Uterus (tissue), 4 donors: Measurements from ENCODE around the gene WDR36. TPM values are rescaled to one million over a fixed set of nuclear protein-coding genes. Genes with fewer than 3 reads are reported as not detected.

Source experiments
- DNase-seq, 2 donors: peaks; one replicate each; pipeline ENCODE4 v3.0.0-alpha.2; 2019 to 2020
- H3K27ac ChIP-seq, 2 donors: fragments of 200-600 bp; sonication (generic); 1 replicate in 1 of 2; 2 replicates in 1 of 2; pipeline ENCODE4 v1.5.1; 2016 to 2018
- H3K27me3 ChIP-seq, 2 donors: fragments of 200-600 bp; sonication (generic); one replicate each; pipeline ENCODE4 v1.5.1; 2018 to 2019; ENCODE audit warnings: control low read depth in 1 of 2
- H3K36me3 ChIP-seq, 2 donors: fragments of 200-600 bp; sonication (generic); one replicate each; pipeline ENCODE4 v1.5.1; 2019; ENCODE audit warnings: control low read depth in 1 of 2
- H3K4me1 ChIP-seq, 2 donors: fragments of 200-600 bp; sonication (generic); one replicate each; pipeline ENCODE4 v1.5.1; 2018 to 2019; ENCODE audit warnings: control low read depth in 1 of 2
- H3K4me3 ChIP-seq, 2 donors: fragments of 200-600 bp; sonication (generic); 1 replicate in 1 of 2; 2 replicates in 1 of 2; pipeline ENCODE4 v1.5.1; 2018 to 2019; ENCODE audit warnings: mild to moderate bottlenecking in 1 of 2
- H3K9me3 ChIP-seq, 2 donors: fragments of 200-600 bp; sonication (generic); one replicate each; pipeline ENCODE4 v1.5.1; 2019; ENCODE audit warnings: control low read depth in 1 of 2
- POLR2A ChIP-seq, 2 donors: fragments of 450-650 bp; IDR thresholded peaks; one replicate each; pipeline ENCODE4 v1.6.1; 2016; ENCODE audit warnings: antibody characterized with exemption in 2 of 2, mild to moderate bottlenecking in 1 of 2, moderate library complexity in 1 of 2
- intact Hi-C: fragments of 100-400 bp; cut with DNase I; formaldehyde crosslinking; loops from one replicate; pipeline ENCODE4 v1.15.1; 2023; ENCODE audit warnings: low total_unique reads
- total RNA-seq, 4 donors: library from RNA; depleted of rRNA in 3 of 4; stranded (reverse); fragments of >200 nt in 3 of 4; gene quantifications; one replicate each; pipeline versions ENCODE4 v1.1.0 to v1.2.4, GENCODE V29; 2014 to 2023
- TF ChIP-seq, protein P1 (sequence below), 4 experiments: fragments of 200-600 bp in 2 of 4; fragments of 450-650 bp in 2 of 4; sonication (generic) in 2 of 4; IDR thresholded peaks; one replicate each; pipeline ENCODE4 v1.5.1; 2016 to 2019; ENCODE audit warnings: antibody characterized with exemption in 4 of 4, mild to moderate bottlenecking in 2 of 4, moderate library complexity in 1 of 4
- donor health status: DM: yes; HTN: yes; CAD: no.

Gene WDR36
- total RNA-seq, 4 donors from 2014 or later: 20.0 to 97.1 (median 29.4) TPM

DNA sequence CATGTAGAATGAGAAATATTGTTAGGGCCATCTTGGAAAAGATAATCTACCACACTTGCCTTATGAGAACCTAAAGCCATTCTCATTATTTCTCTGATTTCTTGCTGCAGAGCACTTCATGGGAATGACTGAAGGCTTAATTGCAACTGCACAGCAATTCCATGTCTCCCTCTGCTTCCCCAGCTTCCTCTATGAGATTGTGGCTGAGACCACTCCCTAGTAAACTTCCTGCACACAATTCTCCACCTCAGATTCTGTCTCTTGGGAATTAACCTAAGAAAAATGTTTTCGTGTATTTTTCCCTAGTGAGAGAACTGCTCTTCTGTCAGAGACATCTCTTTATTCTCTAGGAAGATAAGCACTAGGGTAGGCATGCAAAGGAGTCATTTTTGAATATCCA is 76.5 kb downstream of the WDR36 start:
- TF ChIP-seq, protein P1, sequence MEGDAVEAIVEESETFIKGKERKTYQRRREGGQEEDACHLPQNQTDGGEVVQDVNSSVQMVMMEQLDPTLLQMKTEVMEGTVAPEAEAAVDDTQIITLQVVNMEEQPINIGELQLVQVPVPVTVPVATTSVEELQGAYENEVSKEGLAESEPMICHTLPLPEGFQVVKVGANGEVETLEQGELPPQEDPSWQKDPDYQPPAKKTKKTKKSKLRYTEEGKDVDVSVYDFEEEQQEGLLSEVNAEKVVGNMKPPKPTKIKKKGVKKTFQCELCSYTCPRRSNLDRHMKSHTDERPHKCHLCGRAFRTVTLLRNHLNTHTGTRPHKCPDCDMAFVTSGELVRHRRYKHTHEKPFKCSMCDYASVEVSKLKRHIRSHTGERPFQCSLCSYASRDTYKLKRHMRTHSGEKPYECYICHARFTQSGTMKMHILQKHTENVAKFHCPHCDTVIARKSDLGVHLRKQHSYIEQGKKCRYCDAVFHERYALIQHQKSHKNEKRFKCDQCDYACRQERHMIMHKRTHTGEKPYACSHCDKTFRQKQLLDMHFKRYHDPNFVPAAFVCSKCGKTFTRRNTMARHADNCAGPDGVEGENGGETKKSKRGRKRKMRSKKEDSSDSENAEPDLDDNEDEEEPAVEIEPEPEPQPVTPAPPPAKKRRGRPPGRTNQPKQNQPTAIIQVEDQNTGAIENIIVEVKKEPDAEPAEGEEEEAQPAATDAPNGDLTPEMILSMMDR (IDR thresholded peaks at IDR 0.05): no peak
- TF ChIP-seq POLR2A (IDR thresholded peaks at IDR 0.05): no peak
- intact Hi-C loops: no loop called here
- no peaks in the 10 kb centered on the region for H3K36me3 ChIP-seq
- H3K4me3 ChIP-seq: no peak overlapping the region
- H3K4me1 ChIP-seq: no peaks in the 10 kb centered on the region
- no peaks in the 10 kb centered on the region for H3K27me3 ChIP-seq
- no peaks in the 10 kb centered on the region for H3K9me3 ChIP-seq
- DNase-seq: no peak
- H3K27ac ChIP-seq: no peak overlapping the region

DNA sequence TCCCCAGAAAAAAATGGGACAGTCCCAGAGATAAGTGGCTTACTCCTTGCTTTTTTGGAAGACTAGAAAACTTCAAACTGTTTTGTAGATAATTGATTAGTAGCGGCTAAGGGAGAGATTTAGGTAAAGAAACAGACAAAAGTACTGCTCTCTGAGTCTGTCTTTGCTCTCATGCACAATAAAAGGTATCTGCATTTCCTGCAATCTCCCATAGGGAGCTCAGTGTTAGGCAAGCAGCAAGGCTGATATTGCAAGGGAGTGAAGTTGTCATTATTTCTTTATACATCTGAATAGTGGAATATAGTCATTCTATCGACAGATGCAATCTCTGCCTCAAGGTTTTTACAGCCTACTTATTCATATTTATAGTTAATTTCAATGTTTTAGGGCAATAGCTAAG is 77.1 kb downstream of the WDR36 start:
- TF ChIP-seq, protein P1 (IDR thresholded peaks at IDR 0.05): no peak
- no peaks in the 10 kb centered on the region for H3K36me3 ChIP-seq
- no peaks in the 10 kb centered on the region for H3K4me1 ChIP-seq
- no peaks in the 10 kb centered on the region for H3K27me3 ChIP-seq
- intact Hi-C loops: no loop called here
- H3K27ac ChIP-seq: no peak overlapping the region
- no peaks in the 10 kb centered on the region for H3K9me3 ChIP-seq
- no peak overlapping the region for H3K4me3 ChIP-seq
- no peak for DNase-seq

DNA sequence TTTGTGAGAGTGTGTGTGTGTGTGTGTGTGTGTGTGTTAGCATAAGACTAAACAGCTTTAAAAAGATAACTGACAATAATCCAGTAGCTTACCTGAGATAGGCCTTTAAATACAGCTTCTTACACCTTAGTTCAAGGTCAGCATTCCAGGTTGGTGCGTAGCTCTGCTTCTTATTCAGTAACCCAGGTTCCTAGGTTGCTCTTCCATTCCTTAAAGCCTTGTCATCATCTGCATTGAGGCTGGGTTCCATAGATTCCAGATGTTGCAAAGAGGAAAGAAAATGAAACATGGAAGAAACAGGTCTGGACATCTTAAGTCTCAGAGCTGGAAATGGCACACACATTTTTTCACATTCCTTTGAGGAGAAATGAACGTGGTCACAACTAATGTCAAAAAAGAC is 78.1 kb downstream of the WDR36 start:
- H3K27ac ChIP-seq: no peak overlapping the region
- TF ChIP-seq POLR2A (IDR thresholded peaks at IDR 0.05): no peak
- TF ChIP-seq, protein P1 (IDR thresholded peaks at IDR 0.05): no peak
- no peak overlapping the region for H3K4me3 ChIP-seq
- no peaks in the 10 kb centered on the region for H3K36me3 ChIP-seq
- no peaks in the 10 kb centered on the region for H3K9me3 ChIP-seq
- DNase-seq: no peak
- H3K4me1 ChIP-seq: no peaks in the 10 kb centered on the region
- no peaks in the 10 kb centered on the region for H3K27me3 ChIP-seq
- intact Hi-C loops: no loop called here

DNA sequence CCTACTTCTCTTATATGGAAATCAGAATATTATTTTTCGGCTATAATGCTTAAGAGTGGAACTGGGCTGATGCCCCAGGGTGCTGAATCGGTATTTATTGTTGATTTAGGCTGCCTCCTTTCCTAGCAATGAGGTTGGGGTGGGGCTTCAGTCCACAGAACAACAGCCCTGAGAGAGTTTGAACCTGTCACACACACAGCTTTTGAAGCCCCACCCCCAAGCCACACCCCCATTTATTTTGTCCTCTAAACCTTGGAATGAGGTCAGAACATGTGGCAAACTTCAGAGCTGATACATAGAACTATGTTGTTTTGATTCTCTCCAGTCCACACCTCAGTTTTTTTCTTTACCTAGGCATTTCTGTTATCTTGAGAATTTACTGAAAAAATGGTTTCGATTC is 80.4 kb downstream of the WDR36 start:
- H3K36me3 ChIP-seq: no peaks in the 10 kb centered on the region
- intact Hi-C loops: no loop called here
- DNase-seq: no peak
- no peak overlapping the region for H3K4me3 ChIP-seq
- TF ChIP-seq POLR2A (IDR thresholded peaks at IDR 0.05): no peak
- TF ChIP-seq, protein P1 (IDR thresholded peaks at IDR 0.05): no peak
- no peak overlapping the region for H3K27ac ChIP-seq
- no peaks in the 10 kb centered on the region for H3K9me3 ChIP-seq
- no peaks in the 10 kb centered on the region for H3K27me3 ChIP-seq
- no peaks in the 10 kb centered on the region for H3K4me1 ChIP-seq

DNA sequence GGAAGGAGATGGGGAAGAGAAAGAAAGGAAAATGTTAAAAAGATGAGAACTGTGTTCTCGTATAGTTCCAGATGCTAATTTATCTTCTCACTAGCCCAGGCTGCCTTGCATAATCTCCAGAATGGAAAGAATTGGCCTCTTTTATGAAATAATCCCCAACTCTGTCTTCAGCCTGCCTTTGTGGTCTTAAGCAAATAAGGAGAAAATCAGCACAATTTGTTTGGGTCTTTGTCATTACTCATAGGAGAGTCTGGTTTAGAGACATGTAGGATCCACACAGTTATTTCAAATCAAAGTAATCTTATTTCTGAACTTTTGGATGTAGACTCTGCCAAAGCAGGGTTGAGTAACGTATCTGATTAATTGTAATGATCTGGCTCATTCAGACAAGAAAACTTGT is 81.3 kb downstream of the WDR36 start:
- no peak for DNase-seq
- Histone ChIP-seq H3K4me3 (no peak overlapping the region), H3K27ac (no peak overlapping the region), H3K9me3 (no peaks in the 10 kb centered on the region), H3K4me1 (no peaks in the 10 kb centered on the region), H3K36me3 (no peaks in the 10 kb centered on the region), H3K27me3 (no peaks in the 10 kb centered on the region)
- TF ChIP-seq POLR2A (IDR thresholded peaks at IDR 0.05): no peak
- TF ChIP-seq, protein P1 (IDR thresholded peaks at IDR 0.05): no peak
- intact Hi-C loops: no loop called here

Other genes with a start within 250 kb of the WDR36 start
- gene TSLP, start 20.6 kb upstream of the WDR36 start, total RNA-seq: 1 to 10 TPM in 2 of 4 donors, under 1 TPM in 1, not detected in 1; 0.76 to 1.7 (median 1.2) TPM
- gene CAMK4, start 132.0 kb downstream of the WDR36 start, total RNA-seq: 10 to 100 TPM in 1 of 4 donors, 1 to 10 TPM in 2, under 1 TPM in 1; 0.26 to 33.9 (median 2.0) TPM